SIG-M5 treated with dmso at 0.1 percent for 504 hours (cell line): ENCODE data around the gene IL9.
A peak's percentile ranks its signal among the peaks of the same experiment; 100 is the strongest.

ENCODE experiments used
- DNase-seq: peaks from one replicate; lab custom pipeline; 2025; ENCODE audit not compliant: unreplicated experiment; lab: John Stamatoyannopoulos, UW

IL9 gene

GRCh38 chr5:135891791-135892190 is 3.9 kb downstream of the IL9 start:
- no peak for DNase-seq

GRCh38 chr5:135891268-135891667 is 4.4 kb downstream of the IL9 start:
- no peak for DNase-seq

- no peak for DNase-seq
Measured at GRCh38 chr5:135890867-135891266, 4.8 kb downstream of the IL9 start.

- DNase-seq, result no peak
Measured at GRCh38 chr5:135890296-135890695, 5.3 kb downstream of the IL9 start.

GRCh38 chr5:135887881-135888614 is 7.6 kb downstream of the IL9 start:
- DNase-seq, result peak; percentile 17

GRCh38 chr5:135887447-135887864 is 8.2 kb downstream of the IL9 start:
- DNase-seq, result peak; percentile 70

- no peak for DNase-seq
Measured at GRCh38 chr5:135886136-135886535, 9.5 kb downstream of the IL9 start.

- DNase-seq, result no peak
Measured at GRCh38 chr5:135885031-135885430, 10.6 kb downstream of the IL9 start.

GRCh38 chr5:135883441-135883840 is 12.2 kb downstream of the IL9 start:
- no peak for DNase-seq

- DNase-seq, result no peak
Measured at GRCh38 chr5:135883026-135883425, 12.6 kb downstream of the IL9 start.

- DNase-seq, result no peak
Measured at GRCh38 chr5:135881819-135882218, 13.8 kb downstream of the IL9 start.

- no peak for DNase-seq
Measured at GRCh38 chr5:135881244-135881643, 14.4 kb downstream of the IL9 start.

GRCh38 chr5:135880801-135881200 is 14.8 kb downstream of the IL9 start:
- no peak for DNase-seq

- peak; percentile 21 for DNase-seq
Measured at GRCh38 chr5:135880278-135880677, 15.4 kb downstream of the IL9 start.

- DNase-seq, result no peak
Measured at GRCh38 chr5:135879591-135879990, 16.1 kb downstream of the IL9 start.

- no peak for DNase-seq
Measured at GRCh38 chr5:135878156-135878620, 17.5 kb downstream of the IL9 start.

- no peak for DNase-seq
Measured at GRCh38 chr5:135877570-135878155, 18.0 kb downstream of the IL9 start.

- no peak for DNase-seq
Measured at GRCh38 chr5:135876146-135876545, 19.5 kb downstream of the IL9 start.

- no peak for DNase-seq
Measured at GRCh38 chr5:135875567-135875966, 20.1 kb downstream of the IL9 start.

GRCh38 chr5:135874461-135874860 is 21.2 kb downstream of the IL9 start:
- no peak for DNase-seq

GRCh38 chr5:135873831-135874230 is 21.8 kb downstream of the IL9 start:
- DNase-seq, result no peak

GRCh38 chr5:135871268-135871915 is 24.2 kb downstream of the IL9 start:
- no peak for DNase-seq
